Kidney tubule cell (primary cell): ENCODE results near the gene LAG3.

ENCODE experiments used
- DNase-seq: peaks from one replicate; pipeline ENCODE4 v3.0.0-alpha.2; 2018; ENCODE audit warnings: low spot score

The LAG3 gene

DNA sequence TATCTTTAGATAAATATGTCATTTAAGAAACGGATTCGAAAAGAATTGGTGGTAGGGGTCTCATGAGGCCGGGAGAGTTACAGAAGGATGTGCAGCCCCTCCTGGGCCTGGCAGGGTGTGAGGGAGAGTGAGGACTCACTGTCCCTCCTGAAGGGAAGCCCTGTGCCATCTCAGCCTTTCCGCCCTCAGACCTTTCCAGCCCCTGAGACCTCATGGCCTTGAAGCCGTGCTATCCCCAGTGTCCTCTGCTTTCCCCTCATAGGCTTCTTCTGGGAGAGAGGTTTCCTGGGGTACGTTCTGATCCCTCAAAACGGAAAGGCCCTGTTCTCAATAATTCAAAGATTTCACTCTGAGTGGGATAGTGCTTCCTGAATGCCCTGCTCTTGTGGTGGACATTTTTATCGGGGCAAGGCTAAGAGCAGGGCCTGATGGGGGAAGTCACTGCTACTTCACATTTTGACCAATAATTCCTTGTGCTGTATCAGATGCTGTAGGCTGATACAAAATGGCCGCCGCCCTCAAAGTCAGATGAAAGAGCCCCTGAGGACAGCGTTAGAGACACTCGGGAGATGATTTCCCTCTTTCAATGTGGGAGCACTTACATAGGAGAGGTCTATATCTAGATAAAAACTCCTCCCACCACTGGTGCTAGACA, 18.3 kb downstream of the LAG3 start:
- DNase-seq, result no peak

DNA sequence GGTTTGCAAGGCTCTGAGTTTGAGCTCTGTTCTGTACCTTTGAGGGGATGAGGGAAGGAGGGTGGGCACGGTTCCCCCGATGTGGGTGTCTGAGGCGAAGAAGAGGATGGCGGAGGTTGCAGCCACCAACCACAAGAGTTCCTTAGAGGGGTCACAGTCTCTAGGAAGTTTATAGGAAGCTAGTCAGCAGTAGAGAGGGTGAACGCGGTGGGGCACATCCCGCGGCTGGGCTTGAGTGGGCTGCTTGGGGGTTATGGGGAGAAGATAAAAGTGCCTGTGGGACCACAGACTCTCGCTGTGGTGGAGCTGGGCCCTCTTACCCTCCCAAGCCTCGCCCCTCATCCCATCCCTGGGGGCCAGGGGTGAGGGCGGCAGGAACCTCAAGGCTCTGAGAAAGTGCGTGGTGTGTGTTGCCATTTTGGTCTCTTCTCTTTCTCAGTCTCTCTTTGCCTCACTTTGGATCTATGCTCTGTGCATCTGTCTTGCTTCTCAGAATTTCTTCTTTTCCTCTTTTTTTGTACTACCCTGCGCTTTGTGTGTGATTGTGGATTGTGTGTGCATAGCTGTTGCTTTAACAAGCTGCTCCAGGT, 19.7 kb downstream of the LAG3 start:
- no peak for DNase-seq

DNA sequence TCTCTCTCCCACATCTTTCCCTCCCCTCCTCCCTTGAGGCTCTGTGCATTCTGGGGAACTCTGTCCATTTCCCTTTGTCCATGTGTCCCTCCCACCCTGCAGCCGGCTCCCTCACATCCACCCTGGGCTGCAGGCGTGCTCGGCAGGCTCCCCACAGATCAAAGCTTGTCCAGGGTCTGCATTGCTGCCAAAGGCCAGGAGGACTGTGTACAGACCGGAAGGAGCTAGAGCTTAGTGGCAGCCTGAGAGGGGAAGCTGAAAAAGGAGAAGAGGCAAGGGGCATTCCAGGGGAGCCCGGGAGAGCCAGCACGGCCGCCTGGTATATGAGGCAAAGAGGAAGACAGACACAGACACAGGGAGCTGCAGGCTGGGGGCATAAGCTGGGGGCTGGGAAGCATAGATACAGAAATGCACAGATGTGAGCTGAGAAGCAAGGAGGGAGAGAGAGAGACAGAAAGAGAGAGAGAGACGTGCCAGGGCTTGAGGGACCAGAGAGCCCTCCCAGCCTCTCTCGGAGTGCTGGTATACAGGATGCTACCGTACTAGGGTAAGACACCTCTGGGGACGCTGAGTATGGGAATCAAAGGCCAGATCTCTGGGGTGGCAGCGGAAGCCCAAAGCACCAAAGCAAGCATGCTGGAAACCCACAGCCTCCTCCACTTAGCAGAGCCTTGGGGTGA, 20.3 kb downstream of the LAG3 start:
- DNase-seq, result no peak

DNA sequence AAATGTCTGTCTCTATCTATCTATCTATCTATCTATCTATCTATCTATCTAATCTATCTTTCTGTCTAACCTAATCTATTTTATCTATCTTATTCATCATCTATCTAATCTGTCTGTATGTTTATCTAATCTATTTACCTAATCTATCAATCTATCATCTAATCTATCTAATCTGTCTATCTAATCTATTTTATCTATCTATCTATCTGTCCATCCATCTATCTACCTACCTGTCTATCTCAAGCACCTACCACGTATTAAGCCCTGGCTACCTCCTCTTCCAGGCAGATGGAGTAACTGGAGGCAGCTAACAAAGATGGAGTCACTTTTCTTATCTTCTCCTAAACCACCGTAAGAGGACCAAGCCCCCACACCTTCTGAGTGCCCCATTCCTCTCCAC, 22.8 kb downstream of the LAG3 start:
- DNase-seq, result no peak

DNA sequence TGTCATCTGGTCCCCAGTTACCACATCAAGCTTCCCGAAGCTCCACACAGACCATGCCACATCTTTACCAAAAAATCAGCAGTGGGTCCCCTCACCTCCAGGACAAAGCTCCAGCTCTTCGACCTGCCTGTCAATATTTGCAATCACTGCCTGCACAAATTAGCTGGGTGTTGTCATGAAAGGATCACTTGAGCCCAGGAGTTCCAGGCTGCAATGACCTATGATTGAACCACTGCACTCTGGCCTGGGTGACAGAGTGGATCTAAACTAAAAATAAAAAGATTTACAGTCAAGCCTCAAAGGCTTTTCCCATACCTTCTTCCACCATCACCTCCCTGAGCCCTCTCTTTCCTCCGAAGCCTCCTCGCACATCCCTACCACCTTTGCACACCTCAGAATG, 24.3 kb downstream of the LAG3 start:
- no peak for DNase-seq

DNA sequence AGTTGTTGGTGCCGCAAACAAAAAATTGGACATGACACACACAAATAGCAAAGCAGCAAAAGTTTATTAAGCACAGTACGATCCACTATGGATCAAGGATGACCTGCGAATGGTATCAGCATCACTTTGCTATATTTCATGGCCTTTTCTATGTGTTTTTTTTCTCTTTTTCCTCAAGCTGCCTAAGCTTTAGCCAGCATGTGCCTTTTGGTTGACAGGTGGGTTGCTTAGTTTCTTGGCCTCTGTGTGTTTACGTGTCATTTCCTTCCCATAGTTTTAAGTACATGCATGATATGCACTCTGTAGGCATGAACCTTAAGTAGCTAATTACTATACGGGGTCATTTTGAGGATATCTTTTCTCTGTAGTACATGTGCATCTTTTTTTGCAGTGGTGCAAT, 26.8 kb downstream of the LAG3 start:
- DNase-seq, result no peak

DNA sequence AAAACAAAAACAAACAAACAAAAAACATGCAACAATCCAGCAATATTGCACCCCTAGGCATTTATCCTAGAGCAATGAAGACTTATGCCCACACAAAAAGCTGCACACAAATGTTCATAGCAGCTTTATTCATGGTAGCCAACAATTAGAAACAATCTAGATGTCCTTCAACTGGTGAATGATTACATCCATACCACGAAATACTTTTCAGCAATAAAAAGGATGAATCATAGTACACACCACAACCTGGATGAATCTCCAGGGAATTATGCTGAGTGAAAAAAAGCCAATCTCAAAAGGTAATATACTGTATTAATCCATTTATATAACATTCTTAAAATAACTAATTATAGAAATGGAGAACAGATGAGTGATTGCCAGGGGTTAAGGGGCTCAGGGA, 34.9 kb downstream of the LAG3 start:
- DNase-seq, result peak; percentile 30

DNA sequence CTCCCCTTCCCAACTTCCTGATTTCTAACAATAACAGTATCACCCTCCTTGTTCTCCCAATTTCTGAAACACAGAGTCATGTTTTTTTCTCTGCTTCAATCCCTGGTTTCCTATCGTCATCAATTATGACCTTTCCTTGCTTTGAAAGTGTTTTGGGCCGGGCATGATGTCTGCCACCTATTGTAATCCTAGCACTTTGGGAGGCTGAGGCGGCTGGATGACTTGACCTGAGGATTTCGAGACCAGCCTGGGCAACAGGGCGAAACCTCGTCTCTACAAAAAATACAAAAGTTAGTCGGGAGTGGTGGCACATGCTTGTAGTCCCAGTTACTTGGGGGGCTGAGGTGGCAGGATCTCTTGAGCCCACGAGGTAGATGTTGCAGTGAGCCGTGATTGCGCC, 36.7 kb downstream of the LAG3 start:
- DNase-seq, result no peak

DNA sequence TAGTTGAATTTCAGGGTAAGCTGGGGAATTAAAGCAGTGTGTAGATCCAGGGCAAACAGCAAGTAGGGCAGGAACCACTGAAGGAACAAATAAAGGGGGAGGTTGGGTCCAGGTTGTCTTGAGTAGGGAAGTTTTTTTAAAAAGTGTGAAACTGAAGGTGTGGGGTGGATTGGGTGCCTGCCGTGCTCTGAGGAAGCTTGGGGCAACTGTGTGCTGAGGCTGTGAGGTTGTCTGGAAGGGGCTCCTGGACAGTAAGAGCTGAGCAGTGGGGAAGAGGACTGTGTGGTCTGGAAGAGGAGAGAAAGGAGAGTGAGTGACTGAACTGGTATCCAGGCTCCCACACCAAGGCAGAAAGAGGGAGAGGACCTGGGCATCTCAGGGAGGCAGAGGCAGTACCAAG, 38.4 kb downstream of the LAG3 start:
- DNase-seq, result no peak

DNA sequence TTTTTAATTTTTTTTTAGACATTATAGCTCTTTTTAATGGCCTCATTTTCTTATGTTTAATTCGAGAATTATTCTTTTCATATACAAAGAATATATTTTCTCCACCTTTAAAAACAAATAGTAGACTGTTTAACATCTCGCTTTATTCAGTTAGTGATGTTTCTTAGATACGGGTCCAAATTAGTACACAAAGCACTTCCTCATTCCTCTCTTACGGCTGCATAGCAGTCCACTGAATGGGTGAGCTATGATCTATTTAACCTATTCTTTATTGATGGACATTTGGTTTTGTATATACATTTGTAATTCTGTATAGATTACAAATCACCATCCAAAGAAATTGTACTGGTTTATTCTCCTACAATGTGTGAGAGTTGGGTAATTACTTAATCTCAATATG, 41.0 kb downstream of the LAG3 start:
- DNase-seq, result peak; percentile 34

DNA sequence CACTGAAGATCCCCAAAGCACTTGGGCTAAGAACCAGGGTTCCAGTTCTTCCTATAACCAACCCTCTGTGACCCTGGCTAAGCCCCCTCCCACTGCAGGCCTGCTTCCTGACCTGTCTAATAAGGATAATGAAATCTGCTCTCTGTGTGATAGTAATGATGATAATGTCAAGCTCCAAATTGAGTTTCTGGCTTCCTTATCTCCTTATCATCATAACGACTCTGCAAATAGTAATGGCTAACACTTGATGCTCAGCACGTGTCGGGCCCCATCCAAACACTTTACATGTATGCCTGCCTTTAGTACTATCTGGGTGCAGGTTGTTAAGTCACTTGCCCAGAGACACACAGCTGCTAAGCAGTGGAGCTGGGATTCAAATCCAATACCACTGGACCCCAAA, 44.3 kb downstream of the LAG3 start:
- no peak for DNase-seq

DNA sequence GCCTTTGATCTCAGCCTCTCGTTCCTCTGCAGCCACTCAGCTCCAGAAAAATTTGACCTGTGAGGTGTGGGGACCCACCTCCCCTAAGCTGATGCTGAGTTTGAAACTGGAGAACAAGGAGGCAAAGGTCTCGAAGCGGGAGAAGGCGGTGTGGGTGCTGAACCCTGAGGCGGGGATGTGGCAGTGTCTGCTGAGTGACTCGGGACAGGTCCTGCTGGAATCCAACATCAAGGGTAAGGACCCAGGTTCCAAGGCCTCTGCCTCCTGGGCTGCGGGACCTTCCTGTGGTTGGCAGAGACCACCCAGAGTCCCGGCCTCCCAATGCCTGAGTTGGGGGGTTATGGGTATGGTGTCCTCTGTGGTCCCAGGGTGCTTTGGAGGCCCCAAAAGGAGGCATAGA, 44.8 kb downstream of the LAG3 start:
- no peak for DNase-seq

DNA sequence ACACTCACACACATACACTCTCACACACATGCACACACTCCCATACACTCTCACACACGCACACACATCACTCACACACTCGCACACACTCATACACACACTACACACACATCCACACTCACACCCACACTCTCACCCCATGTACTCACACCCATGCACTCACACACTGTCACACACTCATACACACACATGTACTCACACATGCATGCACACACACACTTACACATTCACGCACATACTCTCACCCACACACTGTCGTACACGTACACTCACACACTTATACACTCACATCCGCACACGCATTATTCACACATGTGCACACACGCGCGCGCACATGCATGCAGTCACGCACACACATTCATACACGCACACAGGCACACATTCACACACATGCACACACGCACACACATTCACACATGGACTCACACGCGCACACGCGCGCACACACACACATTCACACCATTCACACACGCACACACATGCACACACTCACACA, 45.4 kb downstream of the LAG3 start:
- no peak for DNase-seq

DNA sequence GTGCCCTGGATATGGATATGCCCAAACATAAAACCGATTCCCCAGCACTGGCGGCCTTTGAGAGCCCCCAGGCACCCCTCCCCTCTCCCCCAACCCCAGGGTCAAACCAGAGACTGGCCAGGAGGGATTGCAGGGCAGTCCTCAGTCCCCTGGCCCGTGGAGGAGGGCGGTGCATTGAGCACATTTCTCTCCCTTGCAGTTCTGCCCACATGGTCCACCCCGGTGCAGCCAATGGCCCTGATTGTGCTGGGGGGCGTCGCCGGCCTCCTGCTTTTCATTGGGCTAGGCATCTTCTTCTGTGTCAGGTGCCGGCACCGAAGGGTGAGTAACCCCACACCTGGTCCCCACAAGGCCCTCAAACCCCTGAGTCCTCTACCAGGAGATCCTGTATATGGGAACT, 45.9 kb downstream of the LAG3 start:
- no peak for DNase-seq

DNA sequence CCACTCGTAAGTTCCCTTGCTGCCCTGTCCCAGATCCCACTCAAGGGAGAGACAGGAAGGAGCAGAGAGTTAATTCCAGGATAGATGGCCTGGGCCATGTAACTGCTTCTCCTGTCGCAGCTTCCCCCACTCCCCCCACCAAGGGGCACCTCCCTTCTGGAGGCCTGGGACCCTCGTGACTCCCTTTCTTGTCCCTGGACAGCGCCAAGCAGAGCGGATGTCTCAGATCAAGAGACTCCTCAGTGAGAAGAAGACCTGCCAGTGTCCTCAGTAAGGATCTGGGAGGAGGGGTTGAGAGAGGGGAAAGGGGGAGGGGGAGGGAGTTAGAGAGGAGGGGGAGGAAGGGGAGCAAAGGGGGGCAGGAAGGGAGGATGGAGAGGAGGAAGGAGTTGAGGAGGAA, 46.3 kb downstream of the LAG3 start:
- DNase-seq, result no peak

DNA sequence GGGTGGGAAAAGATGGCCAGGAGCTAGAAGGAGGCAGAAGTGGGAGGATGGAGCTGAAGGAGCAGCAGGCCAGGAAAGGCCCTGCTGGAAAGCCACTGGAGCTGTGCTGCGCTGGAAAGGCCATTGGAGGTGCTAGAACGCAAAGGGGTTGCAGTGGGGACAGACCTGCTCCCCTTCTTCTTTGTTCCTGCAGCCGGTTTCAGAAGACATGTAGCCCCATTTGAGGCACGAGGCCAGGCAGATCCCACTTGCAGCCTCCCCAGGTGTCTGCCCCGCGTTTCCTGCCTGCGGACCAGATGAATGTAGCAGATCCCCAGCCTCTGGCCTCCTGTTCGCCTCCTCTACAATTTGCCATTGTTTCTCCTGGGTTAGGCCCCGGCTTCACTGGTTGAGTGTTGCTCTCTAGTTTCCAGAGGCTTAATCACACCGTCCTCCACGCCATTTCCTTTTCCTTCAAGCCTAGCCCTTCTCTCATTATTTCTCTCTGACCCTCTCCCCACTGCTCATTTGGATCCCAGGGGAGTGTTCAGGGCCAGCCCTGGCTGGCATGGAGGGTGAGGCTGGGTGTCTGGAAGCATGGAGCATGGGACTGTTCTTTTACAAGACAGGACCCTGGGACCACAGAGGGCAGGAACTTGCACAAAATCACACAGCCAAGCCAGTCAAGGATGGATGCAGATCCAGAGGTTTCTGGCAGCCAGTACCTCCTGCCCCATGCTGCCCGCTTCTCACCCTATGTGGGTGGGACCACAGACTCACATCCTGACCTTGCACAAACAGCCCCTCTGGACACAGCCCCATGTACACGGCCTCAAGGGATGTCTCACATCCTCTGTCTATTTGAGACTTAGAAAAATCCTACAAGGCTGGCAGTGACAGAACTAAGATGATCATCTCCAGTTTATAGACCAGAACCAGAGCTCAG, 47.0 kb downstream of the LAG3 start:
- DNase-seq, result no peak

DNA sequence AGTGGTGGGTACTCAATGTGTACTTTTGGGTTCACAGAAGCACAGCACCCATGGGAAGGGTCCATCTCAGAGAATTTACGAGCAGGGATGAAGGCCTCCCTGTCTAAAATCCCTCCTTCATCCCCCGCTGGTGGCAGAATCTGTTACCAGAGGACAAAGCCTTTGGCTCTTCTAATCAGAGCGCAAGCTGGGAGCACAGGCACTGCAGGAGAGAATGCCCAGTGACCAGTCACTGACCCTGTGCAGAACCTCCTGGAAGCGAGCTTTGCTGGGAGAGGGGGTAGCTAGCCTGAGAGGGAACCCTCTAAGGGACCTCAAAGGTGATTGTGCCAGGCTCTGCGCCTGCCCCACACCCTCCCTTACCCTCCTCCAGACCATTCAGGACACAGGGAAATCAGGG, 47.8 kb downstream of the LAG3 start:
- no peak for DNase-seq

DNA sequence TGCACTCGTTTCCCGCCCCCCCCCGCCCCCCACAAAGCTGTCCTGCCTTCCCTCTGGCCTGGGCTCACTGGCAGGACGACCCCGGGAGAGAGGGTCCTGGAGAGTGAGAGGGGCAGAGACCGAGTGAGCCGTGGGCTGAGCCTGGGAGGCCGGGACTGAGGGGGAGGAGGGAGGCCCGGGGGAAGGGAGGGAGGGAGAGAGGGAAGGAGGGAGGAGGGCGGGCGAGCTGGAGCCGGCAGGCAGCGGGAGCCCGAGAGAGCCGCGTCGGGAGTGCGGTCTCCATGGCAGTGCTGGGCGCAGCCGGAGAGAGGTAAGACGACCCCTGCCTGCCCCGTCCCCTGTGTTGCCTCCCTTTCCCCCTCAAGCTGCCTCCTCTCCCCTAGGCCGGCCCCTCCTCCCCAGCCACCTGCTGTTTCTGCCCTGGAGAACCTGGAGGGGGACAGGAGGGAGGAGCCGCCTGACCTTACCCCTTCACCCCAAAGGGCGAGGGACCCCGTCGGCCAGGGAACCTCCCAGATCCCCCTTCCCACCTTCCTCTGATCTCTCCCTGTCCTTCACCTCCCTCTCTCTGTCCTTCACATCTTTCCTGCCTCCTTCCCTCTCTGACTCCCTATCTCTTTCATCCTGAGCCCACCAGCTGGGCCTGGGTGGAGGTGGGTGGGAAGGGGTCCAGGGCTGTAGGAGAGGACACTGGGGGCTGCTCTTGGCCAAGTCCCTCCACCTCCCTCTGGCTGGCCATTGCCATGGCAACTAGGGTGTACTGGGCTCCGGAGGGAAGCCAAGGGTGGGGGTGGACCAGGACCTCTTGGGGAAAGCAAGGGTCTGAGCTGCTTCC, 49.5 kb downstream of the LAG3 start, which contains the start of gene GPR162:
Gene GPR162, plus strand, starts transcription at position 231 of the 835 bp plus-strand sequence. CDS start 2,078 bp downstream, outside the sequence.
- DNase-seq, result no peak

DNA sequence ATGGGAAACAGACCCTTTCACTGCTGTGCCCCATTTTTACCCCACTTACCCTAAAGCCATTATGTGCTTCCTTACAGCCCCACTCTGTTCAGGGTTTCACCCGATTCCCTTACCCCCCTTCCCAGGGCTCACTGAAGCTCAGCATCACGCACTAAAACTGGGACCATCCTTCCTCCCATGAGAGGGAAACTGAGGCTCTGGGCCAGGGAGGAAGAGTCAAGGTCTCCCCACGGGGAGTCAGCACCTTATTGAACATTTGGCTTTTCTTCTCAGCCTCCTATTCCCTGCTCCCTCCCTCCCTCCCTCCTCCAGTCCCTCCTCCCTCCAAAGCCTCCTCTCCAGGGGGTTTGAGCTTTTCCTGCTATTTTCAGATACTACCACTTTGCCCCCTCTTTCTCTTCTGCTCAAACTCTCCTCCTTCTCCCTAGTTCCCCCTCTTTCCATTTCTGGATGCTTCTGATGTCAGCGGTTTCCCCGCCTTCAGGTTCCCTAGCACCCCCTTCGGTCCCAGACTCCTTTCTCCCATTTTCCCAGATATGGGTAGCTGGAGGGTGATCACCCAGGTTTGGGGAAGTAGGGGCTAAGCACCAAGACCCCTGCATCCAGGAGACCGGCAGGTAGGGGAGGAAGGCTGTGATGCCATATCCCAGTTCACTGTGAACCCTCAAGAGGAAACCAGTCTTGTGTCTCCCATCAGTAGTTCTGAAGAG, 50.3 kb downstream of the LAG3 start:
- DNase-seq, result no peak

DNA sequence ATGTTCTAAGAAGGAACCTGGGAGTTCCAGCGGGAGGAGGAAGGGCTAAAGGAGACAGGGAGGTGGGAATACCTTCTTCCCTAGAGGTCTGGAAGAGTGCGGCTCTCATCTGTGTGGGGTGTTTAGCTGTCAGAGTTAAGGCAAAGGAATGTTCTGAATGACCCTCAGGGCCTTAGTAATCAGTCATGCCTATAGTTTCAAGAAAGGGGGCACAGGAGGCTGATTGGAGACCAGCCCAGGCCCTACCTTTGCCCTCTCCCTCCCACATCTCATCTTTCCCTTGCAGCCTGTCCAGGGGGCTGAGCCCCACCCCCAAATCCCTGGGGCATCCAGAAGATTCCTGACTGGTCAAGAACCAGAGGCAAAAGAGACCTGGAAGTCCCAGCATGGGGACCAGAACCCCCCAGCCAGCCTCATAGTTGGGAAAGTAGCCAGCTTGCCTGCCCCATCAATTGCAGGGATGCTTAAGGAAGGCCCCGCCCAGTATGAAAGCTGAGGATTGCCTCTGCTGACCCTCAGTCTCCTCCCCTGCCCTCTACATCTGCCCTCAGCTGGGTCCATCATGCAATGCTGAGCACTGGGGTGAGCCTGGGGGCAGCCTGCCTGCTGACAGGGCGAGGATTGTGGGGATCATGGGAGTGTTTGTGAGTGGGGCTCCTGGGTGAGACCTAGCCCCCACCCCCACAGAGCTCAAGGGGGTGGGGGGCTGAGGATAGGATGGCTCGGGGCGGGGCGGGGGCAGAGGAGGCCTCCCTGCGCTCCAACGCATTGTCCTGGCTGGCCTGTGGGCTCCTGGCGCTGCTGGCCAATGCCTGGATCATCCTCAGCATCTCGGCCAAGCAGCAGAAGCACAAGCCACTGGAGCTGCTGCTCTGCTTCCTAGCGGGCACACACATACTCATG, 51.1 kb downstream of the LAG3 start:
- DNase-seq, result no peak
